Mesenchymal stem cell (in vitro differentiated cells and primary cell): Measurements from ENCODE around the gene PCSK2.

ENCODE experiments used
- DNase-seq: peaks from one replicate; pipeline ENCODE4 v3.0.0-alpha.2; 2013
- H2AFZ ChIP-seq: one replicate; pipeline ENCODE4 v1.6.1; 2013; ENCODE audit warnings: low read depth, mild to moderate bottlenecking, control low read depth, inconsistent platforms, low read length, moderate library complexity
- H2AK5ac ChIP-seq: 2 replicates; pipeline ENCODE4 v1.6.1; 2013; ENCODE audit warnings: low read length, moderate library complexity, mild to moderate bottlenecking, inconsistent platforms; ENCODE audit not compliant: severe bottlenecking
- H2BK120ac ChIP-seq: one replicate; pipeline ENCODE4 v1.6.1; 2013; ENCODE audit warnings: low read depth, mild to moderate bottlenecking, inconsistent platforms, low read length, moderate library complexity
- H2BK12ac ChIP-seq, 2 experiments: one replicate each; pipeline ENCODE4 v1.6.1; 2013; ENCODE audit warnings: inconsistent platforms in 2 of 2, low read length in 2 of 2, mild to moderate bottlenecking in 2 of 2, moderate library complexity in 2 of 2, control low read depth in 1 of 2
- H2BK15ac ChIP-seq: one replicate; pipeline ENCODE4 v1.6.1; 2013; ENCODE audit warnings: mild to moderate bottlenecking, low read depth, inconsistent platforms; ENCODE audit not compliant: poor library complexity, severe bottlenecking
- H2BK5ac ChIP-seq: 2 replicates; pipeline ENCODE4 v1.6.1; 2013; ENCODE audit warnings: low read depth, mild to moderate bottlenecking, low read length, control low read depth, inconsistent platforms; ENCODE audit not compliant: poor library complexity, severe bottlenecking
- H3K14ac ChIP-seq, 2 experiments: one replicate each; pipeline ENCODE4 v1.6.1; 2013; ENCODE audit warnings: inconsistent platforms in 2 of 2, low read length in 2 of 2, control low read depth in 1 of 2, mild to moderate bottlenecking in 1 of 2, moderate library complexity in 1 of 2
- H3K18ac ChIP-seq, 2 experiments: one replicate each; pipeline ENCODE4 v1.6.1; 2013; ENCODE audit warnings: inconsistent platforms in 2 of 2, low read length in 2 of 2, control low read depth in 1 of 2, low read depth in 1 of 2, mild to moderate bottlenecking in 1 of 2
- H3K23ac ChIP-seq, 2 experiments: one replicate each; pipeline ENCODE4 v1.6.1; 2013; ENCODE audit warnings: inconsistent platforms in 2 of 2, low read length in 2 of 2, mild to moderate bottlenecking in 2 of 2, moderate library complexity in 2 of 2, control low read depth in 1 of 2
- H3K27ac ChIP-seq: 2 replicates; pipeline ENCODE4 v1.5.1; 2013; ENCODE audit warnings: mild to moderate bottlenecking, moderate library complexity, low read length, control low read depth, inconsistent platforms; ENCODE audit not compliant: poor library complexity, severe bottlenecking
- H3K27me3 ChIP-seq, 2 experiments: 2 replicates each; pipeline versions ENCODE4 v1.6.1 to v1.7.0; 2013; ENCODE audit warnings: low read length in 2 of 2, mild to moderate bottlenecking in 2 of 2, moderate library complexity in 2 of 2, control low read depth in 1 of 2, inconsistent platforms in 1 of 2; ENCODE audit not compliant: control insufficient read depth in 1 of 2, insufficient read depth in 1 of 2
- H3K36me3 ChIP-seq, 2 experiments: 2 replicates each; pipeline versions ENCODE4 v1.6.1 to v1.7.0; 2013; ENCODE audit warnings: low read length in 2 of 2, control low read depth in 1 of 2, inconsistent platforms in 1 of 2, low read depth in 1 of 2, mild to moderate bottlenecking in 1 of 2; ENCODE audit not compliant: insufficient read depth in 2 of 2, control insufficient read depth in 1 of 2
- H3K4ac ChIP-seq, 2 experiments: one replicate each; pipeline ENCODE4 v1.6.1; 2013; ENCODE audit warnings: inconsistent platforms in 2 of 2, low read length in 2 of 2, mild to moderate bottlenecking in 2 of 2, moderate library complexity in 2 of 2, control low read depth in 1 of 2, low read depth in 1 of 2
- H3K4me1 ChIP-seq: 2 replicates; pipeline ENCODE4 v1.6.1; 2013; ENCODE audit warnings: low read depth, low read length, control low read depth; ENCODE audit not compliant: control insufficient read depth, insufficient read depth
- H3K4me2 ChIP-seq: 2 replicates; pipeline ENCODE4 v1.6.1; 2013; ENCODE audit warnings: low read length, mild to moderate bottlenecking, inconsistent platforms; ENCODE audit not compliant: poor library complexity, severe bottlenecking
- H3K4me3 ChIP-seq, 2 experiments: 2 replicates each; pipeline versions ENCODE4 v1.5.1 to v1.7.0; 2013; ENCODE audit warnings: low read length in 2 of 2, mild to moderate bottlenecking in 2 of 2, control low read depth in 1 of 2, low read depth in 1 of 2; ENCODE audit not compliant: insufficient read depth in 1 of 2
- H3K79me1 ChIP-seq: replicated peaks from 2 replicates; pipeline ENCODE4 v1.6.1; 2013; ENCODE audit warnings: mild to moderate bottlenecking, control low read depth, low read length, inconsistent platforms; ENCODE audit not compliant: poor library complexity, severe bottlenecking
- H3K9ac ChIP-seq: 2 replicates; pipeline ENCODE4 v1.7.0; 2013; ENCODE audit warnings: mild to moderate bottlenecking, low read length, moderate library complexity
- H3K9me3 ChIP-seq: 2 replicates; pipeline ENCODE4 v1.7.0; 2013; ENCODE audit warnings: mild to moderate bottlenecking, low read length; ENCODE audit not compliant: control insufficient read depth
- H4K8ac ChIP-seq: one replicate; pipeline ENCODE4 v1.6.1; 2013; ENCODE audit warnings: inconsistent platforms, mild to moderate bottlenecking, low read length, moderate library complexity
- H4K91ac ChIP-seq: one replicate; pipeline ENCODE4 v1.6.1; 2013; ENCODE audit warnings: mild to moderate bottlenecking, low read length, inconsistent platforms
- WGBS: methylation state at CpG from one replicate; pipeline ENCODE4 v1.1.7; 2013; ENCODE audit warnings: mixed read lengths; 5-methylcytosine and 5-hydroxymethylcytosine counted together

Gene PCSK2

GRCh38 chr20:17446171-17446570 lies 219.3 kb downstream of the PCSK2 start:
- Histone ChIP-seq H3K9ac (no peak overlapping the region), H4K91ac (no peak overlapping the region), H3K27ac (no peak overlapping the region), H3K27me3 (peaks cover 30 to 50% of the 10 kb centered on the region in 2 experiments), H3K18ac (no peak overlapping the region), H2BK5ac (no peak overlapping the region), H3K4me1 (no peaks in the 10 kb centered on the region), H3K9me3 (peaks cover 4% of the 10 kb centered on the region), H4K8ac (no peak overlapping the region), H2BK15ac (no peak overlapping the region), H2AK5ac (no peak overlapping the region), H3K4me3 (no peak overlapping the region), H3K14ac (no peak overlapping the region), H2AFZ (no peak overlapping the region), H3K23ac (no peak overlapping the region), H3K4me2 (no peak overlapping the region), H3K4ac (no peak overlapping the region), H3K79me1 (no peaks in the 10 kb centered on the region), H2BK120ac (no peak overlapping the region), H3K36me3 (no peaks in the 10 kb centered on the region), H2BK12ac (no peak overlapping the region)
- 65% methylated on average over 5 of the region's 5 CpGs for WGBS
- no peak for DNase-seq

- Histone ChIP-seq H3K18ac (no peak overlapping the region), H2BK12ac (no peak overlapping the region), H3K79me1 (no peaks in the 10 kb centered on the region), H3K27ac (no peak overlapping the region), H3K4me2 (no peak overlapping the region), H3K4me3 (no peak overlapping the region), H3K4me1 (no peaks in the 10 kb centered on the region), H3K9me3 (no peaks in the 10 kb centered on the region), H4K91ac (no peak overlapping the region), H3K9ac (no peak overlapping the region), H2BK5ac (no peak overlapping the region), H2BK15ac (no peak overlapping the region), H3K27me3 (peaks cover 26 to 50% of the 10 kb centered on the region in 2 experiments), H3K4ac (no peak overlapping the region), H2BK120ac (no peak overlapping the region), H4K8ac (no peak overlapping the region), H2AFZ (no peak overlapping the region), H3K14ac (no peak overlapping the region), H3K23ac (no peak overlapping the region), H2AK5ac (no peak overlapping the region), H3K36me3 (no peaks in the 10 kb centered on the region)
- WGBS, result no CpG with 5 or more reads among the region's 2 CpGs
- DNase-seq, result no peak
These were observed 221.2 kb downstream of the PCSK2 start for GRCh38 chr20:17448071-17448470.

GRCh38 chr20:17449031-17449430 lies 222.2 kb downstream of the PCSK2 start:
- peaks cover 18 to 47% of the 10 kb centered on the region in 2 experiments for H3K27me3 ChIP-seq
- H3K14ac ChIP-seq, result peak overlapping the region in 1 of 2 experiments; percentile 79
- H3K9ac ChIP-seq, result no peak overlapping the region
- no peak overlapping the region for H3K4ac ChIP-seq
- no peak overlapping the region for H3K18ac ChIP-seq
- no peak overlapping the region for H3K23ac ChIP-seq
- H2AFZ ChIP-seq, result no peak overlapping the region
- no peak overlapping the region for H4K8ac ChIP-seq
- no peak overlapping the region for H2BK120ac ChIP-seq
- H3K4me3 ChIP-seq, result no peak overlapping the region
- no peaks in the 10 kb centered on the region for H3K4me1 ChIP-seq
- no peak overlapping the region for H3K4me2 ChIP-seq
- H3K27ac ChIP-seq, result no peak overlapping the region
- H2BK15ac ChIP-seq, result no peak overlapping the region
- no peak overlapping the region for H4K91ac ChIP-seq
- H2BK5ac ChIP-seq, result no peak overlapping the region
- H2AK5ac ChIP-seq, result no peak overlapping the region
- no peak for DNase-seq
- 75% methylated on average over 2 of the region's 2 CpGs for whole genome bisulfite sequencing
- H3K36me3 ChIP-seq, result no peaks in the 10 kb centered on the region
- no peak overlapping the region for H2BK12ac ChIP-seq
- no peaks in the 10 kb centered on the region for H3K79me1 ChIP-seq
- H3K9me3 ChIP-seq, result no peaks in the 10 kb centered on the region

GRCh38 chr20:17452441-17452840 lies 225.6 kb downstream of the PCSK2 start:
- H2BK120ac ChIP-seq, result no peak overlapping the region
- H3K79me1 ChIP-seq, result no peaks in the 10 kb centered on the region
- H3K23ac ChIP-seq, result no peak overlapping the region
- no peaks in the 10 kb centered on the region for H3K36me3 ChIP-seq
- H3K18ac ChIP-seq, result no peak overlapping the region
- no peaks in the 10 kb centered on the region for H3K4me1 ChIP-seq
- H3K9me3 ChIP-seq, result no peaks in the 10 kb centered on the region
- no peak overlapping the region for H4K91ac ChIP-seq
- H2AK5ac ChIP-seq, result no peak overlapping the region
- DNase-seq, result no peak
- no peak overlapping the region for H3K9ac ChIP-seq
- 90% methylated on average over 2 of the region's 3 CpGs for WGBS
- H4K8ac ChIP-seq, result no peak overlapping the region
- no peak overlapping the region for H3K27ac ChIP-seq
- H3K4me3 ChIP-seq, result no peak overlapping the region
- no peak overlapping the region for H3K14ac ChIP-seq
- no peak overlapping the region for H3K4me2 ChIP-seq
- no peak overlapping the region for H2AFZ ChIP-seq
- no peak overlapping the region for H3K4ac ChIP-seq
- H2BK15ac ChIP-seq, result no peak overlapping the region
- H2BK12ac ChIP-seq, result no peak overlapping the region
- peaks cover 18 to 42% of the 10 kb centered on the region in 2 experiments for H3K27me3 ChIP-seq
- H2BK5ac ChIP-seq, result no peak overlapping the region
